ENCODE measurements around the gene CCDC195.

DNA sequence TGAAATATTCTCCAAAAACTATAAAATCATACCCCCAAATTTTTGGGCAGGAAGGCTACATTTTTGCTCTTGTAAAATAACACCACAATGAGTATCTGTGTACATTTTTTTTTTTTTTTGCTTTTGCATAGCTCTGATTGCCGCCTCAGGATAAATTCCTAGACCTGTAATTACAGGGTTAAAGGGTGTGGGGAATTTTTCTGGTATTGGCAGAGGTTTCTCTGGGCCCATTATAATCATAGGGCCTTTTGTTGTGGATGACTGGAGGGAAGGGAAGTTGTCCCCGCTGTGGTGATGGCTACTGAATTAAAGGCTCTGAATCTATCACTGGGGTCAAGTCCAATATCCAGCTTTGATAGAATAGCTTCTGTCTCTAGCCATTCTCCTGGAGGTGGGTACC, 26.6 kb downstream of the CCDC195 start:
- TF ChIP-seq, protein P1, sequence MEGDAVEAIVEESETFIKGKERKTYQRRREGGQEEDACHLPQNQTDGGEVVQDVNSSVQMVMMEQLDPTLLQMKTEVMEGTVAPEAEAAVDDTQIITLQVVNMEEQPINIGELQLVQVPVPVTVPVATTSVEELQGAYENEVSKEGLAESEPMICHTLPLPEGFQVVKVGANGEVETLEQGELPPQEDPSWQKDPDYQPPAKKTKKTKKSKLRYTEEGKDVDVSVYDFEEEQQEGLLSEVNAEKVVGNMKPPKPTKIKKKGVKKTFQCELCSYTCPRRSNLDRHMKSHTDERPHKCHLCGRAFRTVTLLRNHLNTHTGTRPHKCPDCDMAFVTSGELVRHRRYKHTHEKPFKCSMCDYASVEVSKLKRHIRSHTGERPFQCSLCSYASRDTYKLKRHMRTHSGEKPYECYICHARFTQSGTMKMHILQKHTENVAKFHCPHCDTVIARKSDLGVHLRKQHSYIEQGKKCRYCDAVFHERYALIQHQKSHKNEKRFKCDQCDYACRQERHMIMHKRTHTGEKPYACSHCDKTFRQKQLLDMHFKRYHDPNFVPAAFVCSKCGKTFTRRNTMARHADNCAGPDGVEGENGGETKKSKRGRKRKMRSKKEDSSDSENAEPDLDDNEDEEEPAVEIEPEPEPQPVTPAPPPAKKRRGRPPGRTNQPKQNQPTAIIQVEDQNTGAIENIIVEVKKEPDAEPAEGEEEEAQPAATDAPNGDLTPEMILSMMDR (IDR thresholded peaks at IDR 0.05; ENCODE audit: insufficient read depth, low read length, poor library complexity, severe bottlenecking), result no peak
- no peak for TF ChIP-seq EZH2phosphoT487 (conservative IDR thresholded peaks at IDR 0.05; ENCODE audit: low read length)
